Measurements from ENCODE around the gene OTUB2. TPM values are rescaled to one million over a fixed set of nuclear protein-coding genes. Genes with fewer than 3 reads are reported as not detected.

The OTUB2 gene
- polyA plus RNA-seq, 1 of the 3 experiments (the other 2 are of a cell fraction): 1.4 TPM

DNA sequence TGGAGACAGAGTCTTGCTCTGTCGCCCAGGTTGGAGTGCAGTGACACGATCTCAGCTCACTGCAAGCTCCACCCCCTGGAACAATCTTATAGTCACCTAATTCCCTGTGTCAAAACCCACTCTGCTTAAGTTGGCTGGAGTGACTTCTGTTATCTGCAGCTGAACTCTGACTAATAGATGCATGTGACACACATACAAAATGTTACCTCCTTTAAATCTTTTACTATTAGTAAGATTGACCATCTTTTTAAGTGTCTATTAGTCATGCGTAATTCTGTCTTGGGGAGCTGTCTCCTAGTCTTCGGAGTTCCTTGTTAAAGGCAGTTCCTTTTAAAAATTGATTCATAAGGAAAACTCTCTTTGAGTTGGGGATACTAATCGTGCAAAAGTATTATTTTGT is 62.4 kb downstream of the OTUB2 start:
- Histone ChIP-seq H3K4me1 (ENCODE audit: control insufficient read depth in 1 of 2, insufficient read depth in 2 of 2, low read depth in 1 of 2, low read length in 1 of 2) (no peaks in the 10 kb centered on the region; a peak in 1 of 4 replicates), H3K36me3 (replicated peaks in 1 of 2; ENCODE audit: control insufficient read depth in 1 of 2, insufficient read depth in 2 of 2, low read length in 1 of 2) (no peaks in the 10 kb centered on the region), H3K27me3 (ENCODE audit: insufficient read depth) (no peaks in the 10 kb centered on the region), H3K4me3 (ENCODE audit: low read depth in 2 of 2, low read length in 1 of 2) (no peak overlapping the region), H2AFZ (ENCODE audit: low read depth) (no peak overlapping the region), H3K27ac (ENCODE audit: low read depth in 2 of 2, low read length in 1 of 2) (no peak overlapping the region), H3K9me2 (no peaks in the 10 kb centered on the region), H3K9me3 (no peaks in the 10 kb centered on the region), H3K9ac (no peak overlapping the region), H4K20me1 (ENCODE audit: insufficient read depth) (no peaks in the 10 kb centered on the region), H3F3A (replicated peaks; ENCODE audit: insufficient read depth) (no peaks in the 10 kb centered on the region), H3K4me2 (no peak overlapping the region), H3K79me2 (ENCODE audit: insufficient read depth) (peaks cover 1% of the 10 kb centered on the region; the same call in 1 of the 2 replicates)
- ChIA-PET CTCF (interaction anchor here (1.4 kb wide), 1 partner anchor 52 kb away, joined by 4 read pairs; no protein-coding TSS in a partner anchor), POLR2A (no interaction called here)
- TF ChIP-seq, protein P1, sequence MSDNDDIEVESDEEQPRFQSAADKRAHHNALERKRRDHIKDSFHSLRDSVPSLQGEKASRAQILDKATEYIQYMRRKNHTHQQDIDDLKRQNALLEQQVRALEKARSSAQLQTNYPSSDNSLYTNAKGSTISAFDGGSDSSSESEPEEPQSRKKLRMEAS (IDR thresholded peaks at IDR 0.05; ENCODE audit: low read depth): no peak
- TF ChIP-seq, protein P2, sequence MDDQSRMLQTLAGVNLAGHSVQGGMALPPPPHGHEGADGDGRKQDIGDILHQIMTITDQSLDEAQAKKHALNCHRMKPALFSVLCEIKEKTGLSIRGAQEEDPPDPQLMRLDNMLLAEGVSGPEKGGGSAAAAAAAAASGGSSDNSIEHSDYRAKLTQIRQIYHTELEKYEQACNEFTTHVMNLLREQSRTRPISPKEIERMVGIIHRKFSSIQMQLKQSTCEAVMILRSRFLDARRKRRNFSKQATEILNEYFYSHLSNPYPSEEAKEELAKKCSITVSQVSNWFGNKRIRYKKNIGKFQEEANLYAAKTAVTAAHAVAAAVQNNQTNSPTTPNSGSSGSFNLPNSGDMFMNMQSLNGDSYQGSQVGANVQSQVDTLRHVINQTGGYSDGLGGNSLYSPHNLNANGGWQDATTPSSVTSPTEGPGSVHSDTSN (IDR thresholded peaks at IDR 0.05): peak; percentile 16; the same call in 1 of the 2 replicates
- TF ChIP-seq, protein P3, sequence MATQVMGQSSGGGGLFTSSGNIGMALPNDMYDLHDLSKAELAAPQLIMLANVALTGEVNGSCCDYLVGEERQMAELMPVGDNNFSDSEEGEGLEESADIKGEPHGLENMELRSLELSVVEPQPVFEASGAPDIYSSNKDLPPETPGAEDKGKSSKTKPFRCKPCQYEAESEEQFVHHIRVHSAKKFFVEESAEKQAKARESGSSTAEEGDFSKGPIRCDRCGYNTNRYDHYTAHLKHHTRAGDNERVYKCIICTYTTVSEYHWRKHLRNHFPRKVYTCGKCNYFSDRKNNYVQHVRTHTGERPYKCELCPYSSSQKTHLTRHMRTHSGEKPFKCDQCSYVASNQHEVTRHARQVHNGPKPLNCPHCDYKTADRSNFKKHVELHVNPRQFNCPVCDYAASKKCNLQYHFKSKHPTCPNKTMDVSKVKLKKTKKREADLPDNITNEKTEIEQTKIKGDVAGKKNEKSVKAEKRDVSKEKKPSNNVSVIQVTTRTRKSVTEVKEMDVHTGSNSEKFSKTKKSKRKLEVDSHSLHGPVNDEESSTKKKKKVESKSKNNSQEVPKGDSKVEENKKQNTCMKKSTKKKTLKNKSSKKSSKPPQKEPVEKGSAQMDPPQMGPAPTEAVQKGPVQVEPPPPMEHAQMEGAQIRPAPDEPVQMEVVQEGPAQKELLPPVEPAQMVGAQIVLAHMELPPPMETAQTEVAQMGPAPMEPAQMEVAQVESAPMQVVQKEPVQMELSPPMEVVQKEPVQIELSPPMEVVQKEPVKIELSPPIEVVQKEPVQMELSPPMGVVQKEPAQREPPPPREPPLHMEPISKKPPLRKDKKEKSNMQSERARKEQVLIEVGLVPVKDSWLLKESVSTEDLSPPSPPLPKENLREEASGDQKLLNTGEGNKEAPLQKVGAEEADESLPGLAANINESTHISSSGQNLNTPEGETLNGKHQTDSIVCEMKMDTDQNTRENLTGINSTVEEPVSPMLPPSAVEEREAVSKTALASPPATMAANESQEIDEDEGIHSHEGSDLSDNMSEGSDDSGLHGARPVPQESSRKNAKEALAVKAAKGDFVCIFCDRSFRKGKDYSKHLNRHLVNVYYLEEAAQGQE (IDR thresholded peaks at IDR 0.05; ENCODE audit: low read depth, low read length): no peak
- TF ChIP-seq, protein P4, sequence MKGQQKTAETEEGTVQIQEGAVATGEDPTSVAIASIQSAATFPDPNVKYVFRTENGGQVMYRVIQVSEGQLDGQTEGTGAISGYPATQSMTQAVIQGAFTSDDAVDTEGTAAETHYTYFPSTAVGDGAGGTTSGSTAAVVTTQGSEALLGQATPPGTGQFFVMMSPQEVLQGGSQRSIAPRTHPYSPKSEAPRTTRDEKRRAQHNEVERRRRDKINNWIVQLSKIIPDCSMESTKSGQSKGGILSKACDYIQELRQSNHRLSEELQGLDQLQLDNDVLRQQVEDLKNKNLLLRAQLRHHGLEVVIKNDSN (IDR thresholded peaks at IDR 0.05; ENCODE audit: borderline replicate concordance, low read depth): no peak
- peak; percentile 8; the same call in 1 of the 2 replicates for TF ChIP-seq FOSL2 (IDR thresholded peaks at IDR 0.05; ENCODE audit: borderline replicate concordance, low read depth)
- 0 out of 2 replicates have a peak, but pooled peaks have one; percentile 4 for TF ChIP-seq JUND (IDR thresholded peaks at IDR 0.05)
- WGBS (ENCODE audit: low lambda C conversion rate): 64% methylated on average over 5 of the region's 5 CpGs
- no peak for DNase-seq

GRCh38 chr14:94089479-94089878 is 63.3 kb downstream of the OTUB2 start:
- 64% methylated on average over 4 of the region's 4 CpGs for WGBS (ENCODE audit: low lambda C conversion rate)
- POLR2A ChIA-PET: no interaction called here
- CTCF ChIA-PET: interaction anchor here (1.7 to 2.4 kb wide), 2 partner anchors 43 to 47 kb away, joined by 4 to 6 read pairs; no protein-coding TSS in a partner anchor
- Histone ChIP-seq H2AFZ (ENCODE audit: low read depth) (no peak overlapping the region), H3K9ac (no peak overlapping the region), H3K27me3 (ENCODE audit: insufficient read depth) (no peaks in the 10 kb centered on the region), H3K36me3 (replicated peaks in 1 of 2; ENCODE audit: control insufficient read depth in 1 of 2, insufficient read depth in 2 of 2, low read length in 1 of 2) (no peaks in the 10 kb centered on the region), H3K9me3 (no peaks in the 10 kb centered on the region), H4K20me1 (ENCODE audit: insufficient read depth) (no peaks in the 10 kb centered on the region), H3K4me3 (ENCODE audit: low read depth in 2 of 2, low read length in 1 of 2) (no peak overlapping the region), H3K79me2 (ENCODE audit: insufficient read depth) (no peaks in the 10 kb centered on the region; the same call in 1 of the 2 replicates), H3K27ac (ENCODE audit: low read depth in 2 of 2, low read length in 1 of 2) (no peak overlapping the region), H3K4me2 (no peak overlapping the region), H3K9me2 (no peaks in the 10 kb centered on the region), H3F3A (replicated peaks; ENCODE audit: insufficient read depth) (no peaks in the 10 kb centered on the region), H3K4me1 (ENCODE audit: control insufficient read depth in 1 of 2, insufficient read depth in 2 of 2, low read depth in 1 of 2, low read length in 1 of 2) (no peaks in the 10 kb centered on the region; a peak in 1 of 4 replicates)
- DNase-seq: no peak
- peak; percentile 53; the same call in 1 of the 2 replicates for TF ChIP-seq FOSL2 (IDR thresholded peaks at IDR 0.05; ENCODE audit: borderline replicate concordance, low read depth)
- TF ChIP-seq, protein P5, sequence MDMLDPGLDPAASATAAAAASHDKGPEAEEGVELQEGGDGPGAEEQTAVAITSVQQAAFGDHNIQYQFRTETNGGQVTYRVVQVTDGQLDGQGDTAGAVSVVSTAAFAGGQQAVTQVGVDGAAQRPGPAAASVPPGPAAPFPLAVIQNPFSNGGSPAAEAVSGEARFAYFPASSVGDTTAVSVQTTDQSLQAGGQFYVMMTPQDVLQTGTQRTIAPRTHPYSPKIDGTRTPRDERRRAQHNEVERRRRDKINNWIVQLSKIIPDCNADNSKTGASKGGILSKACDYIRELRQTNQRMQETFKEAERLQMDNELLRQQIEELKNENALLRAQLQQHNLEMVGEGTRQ (IDR thresholded peaks at IDR 0.05; ENCODE audit: borderline replicate concordance, low read depth, low read length): no peak
